ENCODE results near the gene MPHOSPH9.

DNA sequence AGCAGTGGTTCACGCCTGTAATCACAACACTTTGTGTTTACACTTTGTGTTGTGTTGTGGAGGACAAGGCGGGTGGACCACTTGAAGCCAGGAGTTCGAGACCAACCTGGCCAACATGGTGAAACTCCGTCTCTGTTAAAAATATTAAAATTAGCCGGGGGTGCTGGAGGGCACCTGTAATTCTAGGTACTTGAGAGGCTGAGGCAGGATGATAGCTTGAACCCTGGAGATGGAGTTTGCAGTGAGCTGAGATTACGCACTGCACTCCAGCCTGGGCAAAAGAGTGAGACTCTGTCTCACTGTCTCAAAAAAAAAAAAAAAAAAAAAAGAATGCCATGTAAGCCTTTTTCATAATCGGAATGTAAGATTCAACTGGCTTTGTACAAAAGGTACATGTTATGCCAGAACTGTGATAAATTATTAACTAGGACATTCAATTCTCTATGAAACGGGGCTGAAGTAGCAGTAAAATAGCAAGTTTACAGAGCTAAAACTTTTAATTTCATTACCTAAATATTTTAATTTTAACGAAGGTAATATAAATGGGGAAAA lies 68.2 kb downstream of the MPHOSPH9 start:
- TF ChIP-seq, protein P1, sequence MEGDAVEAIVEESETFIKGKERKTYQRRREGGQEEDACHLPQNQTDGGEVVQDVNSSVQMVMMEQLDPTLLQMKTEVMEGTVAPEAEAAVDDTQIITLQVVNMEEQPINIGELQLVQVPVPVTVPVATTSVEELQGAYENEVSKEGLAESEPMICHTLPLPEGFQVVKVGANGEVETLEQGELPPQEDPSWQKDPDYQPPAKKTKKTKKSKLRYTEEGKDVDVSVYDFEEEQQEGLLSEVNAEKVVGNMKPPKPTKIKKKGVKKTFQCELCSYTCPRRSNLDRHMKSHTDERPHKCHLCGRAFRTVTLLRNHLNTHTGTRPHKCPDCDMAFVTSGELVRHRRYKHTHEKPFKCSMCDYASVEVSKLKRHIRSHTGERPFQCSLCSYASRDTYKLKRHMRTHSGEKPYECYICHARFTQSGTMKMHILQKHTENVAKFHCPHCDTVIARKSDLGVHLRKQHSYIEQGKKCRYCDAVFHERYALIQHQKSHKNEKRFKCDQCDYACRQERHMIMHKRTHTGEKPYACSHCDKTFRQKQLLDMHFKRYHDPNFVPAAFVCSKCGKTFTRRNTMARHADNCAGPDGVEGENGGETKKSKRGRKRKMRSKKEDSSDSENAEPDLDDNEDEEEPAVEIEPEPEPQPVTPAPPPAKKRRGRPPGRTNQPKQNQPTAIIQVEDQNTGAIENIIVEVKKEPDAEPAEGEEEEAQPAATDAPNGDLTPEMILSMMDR (IDR thresholded peaks at IDR 0.05; ENCODE audit: low read depth, low read length, missing input control), result no peak
- no peak for TF ChIP-seq GABPA (IDR thresholded peaks at IDR 0.05 in 1 of 2, conservative IDR thresholded peaks at IDR 0.05 in 1 of 2)
- TF ChIP-seq, protein P2, sequence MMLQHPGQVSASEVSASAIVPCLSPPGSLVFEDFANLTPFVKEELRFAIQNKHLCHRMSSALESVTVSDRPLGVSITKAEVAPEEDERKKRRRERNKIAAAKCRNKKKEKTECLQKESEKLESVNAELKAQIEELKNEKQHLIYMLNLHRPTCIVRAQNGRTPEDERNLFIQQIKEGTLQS (IDR thresholded peaks at IDR 0.05), result no peak
- TF ChIP-seq FOXA1 (IDR thresholded peaks at IDR 0.05), result no peak
- TF ChIP-seq, protein P3, sequence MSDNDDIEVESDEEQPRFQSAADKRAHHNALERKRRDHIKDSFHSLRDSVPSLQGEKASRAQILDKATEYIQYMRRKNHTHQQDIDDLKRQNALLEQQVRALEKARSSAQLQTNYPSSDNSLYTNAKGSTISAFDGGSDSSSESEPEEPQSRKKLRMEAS (IDR thresholded peaks at IDR 0.05), result peak; percentile 15
- no peak for TF ChIP-seq TAF1 (conservative IDR thresholded peaks at IDR 0.05)
- peak in 1 of 2 donors; percentile 34 for TF ChIP-seq RAD21 (IDR thresholded peaks at IDR 0.05)
- no peak for TF ChIP-seq HNF4G (IDR thresholded peaks at IDR 0.05)
- peak; percentile 30 for TF ChIP-seq YY1 (IDR thresholded peaks at IDR 0.05)
- TF ChIP-seq SP1 (IDR thresholded peaks at IDR 0.05), result peak; percentile 56
- TF ChIP-seq RXRA (IDR thresholded peaks at IDR 0.05), result peak; percentile 22 to 52
- TF ChIP-seq, protein P4, sequence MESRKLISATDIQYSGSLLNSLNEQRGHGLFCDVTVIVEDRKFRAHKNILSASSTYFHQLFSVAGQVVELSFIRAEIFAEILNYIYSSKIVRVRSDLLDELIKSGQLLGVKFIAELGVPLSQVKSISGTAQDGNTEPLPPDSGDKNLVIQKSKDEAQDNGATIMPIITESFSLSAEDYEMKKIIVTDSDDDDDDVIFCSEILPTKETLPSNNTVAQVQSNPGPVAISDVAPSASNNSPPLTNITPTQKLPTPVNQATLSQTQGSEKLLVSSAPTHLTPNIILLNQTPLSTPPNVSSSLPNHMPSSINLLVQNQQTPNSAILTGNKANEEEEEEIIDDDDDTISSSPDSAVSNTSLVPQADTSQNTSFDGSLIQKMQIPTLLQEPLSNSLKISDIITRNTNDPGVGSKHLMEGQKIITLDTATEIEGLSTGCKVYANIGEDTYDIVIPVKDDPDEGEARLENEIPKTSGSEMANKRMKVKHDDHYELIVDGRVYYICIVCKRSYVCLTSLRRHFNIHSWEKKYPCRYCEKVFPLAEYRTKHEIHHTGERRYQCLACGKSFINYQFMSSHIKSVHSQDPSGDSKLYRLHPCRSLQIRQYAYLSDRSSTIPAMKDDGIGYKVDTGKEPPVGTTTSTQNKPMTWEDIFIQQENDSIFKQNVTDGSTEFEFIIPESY (IDR thresholded peaks at IDR 0.05), result no peak

All from liver (tissue), 3 donors.